COLO668 (cell line): Measurements from ENCODE around the gene MBD3L3.
"Not testable (repeated sequence)": the region's sequence is repeated elsewhere in the genome, so short reads cannot be mapped to it uniquely, and the experiment has no call there.

Source experiments
- DNase-seq: peaks from one replicate; lab custom pipeline; 2025; ENCODE audit not compliant: unreplicated experiment; lab: John Stamatoyannopoulos, UW

MBD3L3 gene

GRCh38 chr19:7063764-7064418 is 5.4 kb upstream of the MBD3L3 start:
- DNase-seq, result no peak

- DNase-seq, result no peak
These were observed 4.9 kb upstream of the MBD3L3 start for GRCh38 chr19:7063339-7063738.

GRCh38 chr19:7059977-7060376 is 1.5 kb upstream of the MBD3L3 start:
- not testable (repeated sequence) for DNase-seq

GRCh38 chr19:7056371-7056770 is 2.1 kb downstream of the MBD3L3 start:
- DNase-seq, result not testable (repeated sequence)

- not testable (repeated sequence) for DNase-seq
These were observed 2.8 kb downstream of the MBD3L3 start for GRCh38 chr19:7055679-7056078.

GRCh38 chr19:7054635-7055368 is 3.7 kb downstream of the MBD3L3 start:
- not testable (repeated sequence) for DNase-seq

- not testable (repeated sequence) for DNase-seq
These were observed 5.6 kb downstream of the MBD3L3 start for GRCh38 chr19:7052896-7053295.

- not testable (repeated sequence) for DNase-seq
These were observed 7.1 kb downstream of the MBD3L3 start for GRCh38 chr19:7051421-7051820.

GRCh38 chr19:7049021-7049420 is 9.5 kb downstream of the MBD3L3 start, which contains the start of gene MBD3L2:
MBD3L2 (plus strand) TSS chr19:7049321; CDS start chr19:7049374, 53 bp downstream.
- DNase-seq, result not testable (repeated sequence)

- DNase-seq, result not testable (repeated sequence)
These were observed 16.9 kb downstream of the MBD3L3 start for GRCh38 chr19:7041563-7041962.

- DNase-seq, result not testable (repeated sequence)
These were observed 18.4 kb downstream of the MBD3L3 start, which contains the start of gene MBD3L4 for GRCh38 chr19:7040079-7040478. MBD3L4 (minus strand) TSS chr19:7040179; CDS start chr19:7040144, 35 bp downstream.

- DNase-seq, result not testable (repeated sequence)
These were observed 28.2 kb downstream of the MBD3L3 start, which contains the start of gene MBD3L5 for GRCh38 chr19:7030278-7030677. MBD3L5 (plus strand) TSS chr19:7030578; CDS start chr19:7030612, 34 bp downstream.

- not testable (repeated sequence) for DNase-seq
These were observed 29.7 kb downstream of the MBD3L3 start for GRCh38 chr19:7028790-7029189.

- DNase-seq, result not testable (repeated sequence)
These were observed 37.1 kb downstream of the MBD3L3 start, which contains the start of gene MBD3L2B for GRCh38 chr19:7021331-7021730. MBD3L2B (minus strand) TSS chr19:7021431; CDS start chr19:7021397, 34 bp downstream.

GRCh38 chr19:7018828-7019227 is 39.6 kb downstream of the MBD3L3 start:
- DNase-seq, result no peak

- DNase-seq, result no peak
These were observed 44.8 kb downstream of the MBD3L3 start for GRCh38 chr19:7013678-7014077.

GRCh38 chr19:7010722-7011593 is 47.5 kb downstream of the MBD3L3 start:
- DNase-seq, result no peak

- DNase-seq, result no peak
These were observed 50.6 kb downstream of the MBD3L3 start for GRCh38 chr19:7007859-7008258.
